HG02884 (cell line): ENCODE measurements around the gene ZNF582.
A peak's percentile ranks its signal among the peaks of the same experiment; 100 is the strongest.

Experiments
- ATAC-seq: cut with Tn5 transposase; IDR thresholded peaks from one replicate; pipeline ENCODE4 v1.9.1; 2021; ENCODE audit warnings: mild to moderate bottlenecking, moderate library complexity; ENCODE audit not compliant: unreplicated experiment

Gene ZNF582

GRCh38 chr19:56393119-56394012 lies at the start of gene ZNF582:
Gene ZNF582 (minus strand): TSS chr19:56393534. CDS start chr19:56391752, 1,782 bp downstream.
- peak; percentile 87 for ATAC-seq

GRCh38 chr19:56441206-56441792 lies 48.0 kb upstream of the ZNF582 start:
- no peak for ATAC-seq

DNA sequence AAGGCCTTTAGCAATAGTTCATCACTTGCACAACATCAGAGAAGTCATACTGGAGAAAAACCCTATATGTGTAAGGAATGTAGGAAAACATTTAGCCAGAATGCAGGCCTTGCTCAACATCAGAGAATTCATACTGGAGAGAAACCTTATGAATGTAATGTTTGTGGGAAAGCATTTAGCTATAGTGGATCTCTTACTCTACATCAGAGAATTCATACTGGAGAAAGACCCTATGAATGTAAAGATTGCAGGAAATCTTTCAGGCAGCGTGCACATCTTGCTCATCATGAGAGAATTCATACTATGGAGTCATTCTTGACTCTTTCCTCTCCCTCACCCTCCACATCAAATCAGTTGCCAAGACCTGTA lies 30.6 kb upstream of the ZNF582 start:
- ATAC-seq = no peak

DNA sequence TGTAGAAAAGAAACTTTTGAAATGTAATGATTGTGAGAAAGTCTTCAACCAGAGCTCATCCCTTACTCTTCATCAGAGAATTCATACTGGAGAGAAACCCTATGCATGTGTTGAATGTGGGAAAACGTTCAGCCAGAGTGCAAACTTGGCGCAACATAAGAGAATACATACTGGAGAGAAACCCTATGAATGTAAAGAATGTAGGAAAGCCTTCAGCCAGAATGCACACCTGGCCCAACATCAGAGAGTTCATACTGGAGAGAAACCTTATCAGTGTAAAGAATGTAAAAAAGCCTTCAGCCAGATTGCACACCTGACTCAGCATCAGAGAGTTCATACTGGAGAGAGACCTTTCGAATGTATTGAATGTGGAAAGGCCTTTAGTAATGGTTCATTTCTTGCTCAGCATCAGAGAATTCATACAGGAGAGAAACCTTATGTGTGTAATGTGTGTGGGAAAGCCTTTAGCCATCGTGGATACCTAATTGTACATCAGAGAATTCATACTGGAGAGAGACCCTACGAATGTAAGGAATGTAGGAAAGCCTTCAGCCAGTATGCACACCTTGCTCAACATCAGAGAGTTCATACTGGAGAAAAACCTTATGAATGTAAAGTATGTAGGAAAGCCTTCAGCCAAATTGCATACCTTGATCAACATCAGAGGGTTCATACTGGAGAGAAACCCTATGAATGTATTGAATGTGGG lies 30.1 kb upstream of the ZNF582 start:
- no peak for ATAC-seq

DNA sequence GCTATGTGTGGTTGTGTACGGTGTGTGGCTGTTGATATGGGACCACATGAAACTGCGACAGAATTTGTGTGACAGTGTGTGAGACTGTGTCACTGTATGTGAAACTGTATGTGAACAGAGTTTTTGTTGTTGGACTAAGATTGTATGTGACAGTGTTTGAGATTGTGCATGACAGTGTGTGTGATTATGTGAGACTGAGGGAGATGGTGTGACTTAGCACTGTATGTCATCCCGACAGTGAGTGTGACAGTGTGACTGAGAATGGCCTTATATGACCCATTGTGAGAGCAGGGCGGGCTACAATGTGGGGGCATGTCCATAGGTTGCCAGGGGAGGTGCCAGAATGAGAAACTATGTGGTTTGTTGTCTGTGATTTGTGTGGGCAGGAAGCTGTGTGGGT lies 11.7 kb upstream of the ZNF582 start:
- ATAC-seq = no peak

DNA sequence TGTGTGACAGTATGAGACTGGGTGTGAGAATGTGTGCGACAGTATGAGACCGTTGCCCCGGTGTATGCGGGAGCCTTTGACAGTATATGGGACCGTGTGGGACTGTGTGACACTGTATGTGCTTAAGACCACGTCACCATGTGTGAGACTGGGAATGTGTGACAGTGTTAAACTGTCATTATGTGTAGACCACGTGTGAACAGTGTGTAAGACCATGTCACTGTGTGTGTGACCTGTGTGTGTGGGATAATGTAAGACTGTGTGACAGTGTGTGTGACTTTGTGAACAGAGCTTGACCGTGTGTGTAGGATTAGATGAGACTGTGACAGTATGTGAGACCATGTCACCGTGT lies 11.3 kb upstream of the ZNF582 start:
- ATAC-seq = no peak

GRCh38 chr19:56403764-56404704 lies 10.7 kb upstream of the ZNF582 start, which contains the start of gene ZNF583:
Gene ZNF583 (plus strand): TSS chr19:56404332. CDS start chr19:56407115, 2,783 bp downstream.
- ATAC-seq = peak; percentile 70

DNA sequence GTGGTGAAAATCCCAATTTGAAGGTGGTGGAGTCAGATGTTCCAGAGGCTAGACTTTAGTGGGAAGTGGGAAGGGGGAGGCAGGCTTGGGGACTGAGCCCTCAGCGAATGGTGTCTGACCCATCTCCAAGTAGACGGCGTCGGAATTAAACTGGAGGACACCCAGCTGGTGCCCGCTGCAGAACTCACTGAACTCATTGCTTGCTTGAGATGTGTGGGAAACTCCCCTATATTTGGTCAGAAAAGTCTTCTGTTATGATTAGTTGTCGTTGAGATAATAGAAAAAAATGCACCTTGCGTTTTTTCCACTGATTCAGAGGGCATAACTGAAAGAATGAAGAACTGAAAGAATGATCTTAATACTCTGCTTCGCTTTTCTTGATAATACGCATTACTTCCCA lies 9.9 kb upstream of the ZNF582 start:
- no peak for ATAC-seq

- no peak for ATAC-seq
Observed at GRCh38 chr19:56400485-56400884, 7.2 kb upstream of the ZNF582 start.

- ATAC-seq = no peak
Observed at GRCh38 chr19:56398809-56399208, 5.5 kb upstream of the ZNF582 start.

GRCh38 chr19:56383826-56384605 lies 9.3 kb downstream of the ZNF582 start:
- ATAC-seq = no peak

DNA sequence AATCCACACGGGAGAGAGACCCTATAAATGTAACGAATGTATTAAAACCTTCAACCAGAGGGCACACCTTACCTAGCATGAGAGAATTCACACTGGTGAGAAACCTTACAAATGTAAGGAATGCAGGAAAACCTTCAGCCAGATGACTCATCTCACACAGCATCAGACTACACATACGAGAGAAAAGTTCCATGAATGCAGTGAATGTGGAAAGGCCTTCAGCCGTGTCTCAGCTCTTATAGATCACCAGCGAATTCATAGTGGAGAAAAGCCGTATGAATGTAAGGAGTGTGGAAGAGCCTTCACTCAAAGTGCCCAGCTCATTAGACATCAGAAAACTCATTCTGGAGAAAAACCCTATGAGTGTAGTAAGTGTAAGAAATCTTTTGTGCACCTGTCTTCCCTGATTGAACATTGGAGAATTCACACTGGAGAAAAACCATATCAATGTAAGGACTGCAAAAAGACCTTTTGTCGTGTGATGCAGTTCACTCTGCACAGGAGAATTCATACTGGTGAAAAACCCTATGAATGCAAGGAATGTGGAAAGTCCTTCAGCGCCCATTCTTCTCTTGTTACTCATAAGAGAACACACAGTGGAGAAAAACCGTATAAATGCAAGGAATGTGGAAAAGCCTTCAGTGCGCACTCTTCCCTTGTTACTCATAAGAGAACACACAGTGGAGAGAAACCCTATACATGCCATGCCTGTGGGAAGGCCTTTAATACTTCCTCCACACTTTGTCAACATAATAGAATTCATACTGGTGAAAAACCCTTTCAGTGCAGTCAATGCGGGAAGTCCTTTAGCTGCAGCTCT lies 16.0 kb downstream of the ZNF582 start:
- ATAC-seq = no peak

- ATAC-seq = no peak
Observed at GRCh38 chr19:56372281-56372680, 21.1 kb downstream of the ZNF582 start.

DNA sequence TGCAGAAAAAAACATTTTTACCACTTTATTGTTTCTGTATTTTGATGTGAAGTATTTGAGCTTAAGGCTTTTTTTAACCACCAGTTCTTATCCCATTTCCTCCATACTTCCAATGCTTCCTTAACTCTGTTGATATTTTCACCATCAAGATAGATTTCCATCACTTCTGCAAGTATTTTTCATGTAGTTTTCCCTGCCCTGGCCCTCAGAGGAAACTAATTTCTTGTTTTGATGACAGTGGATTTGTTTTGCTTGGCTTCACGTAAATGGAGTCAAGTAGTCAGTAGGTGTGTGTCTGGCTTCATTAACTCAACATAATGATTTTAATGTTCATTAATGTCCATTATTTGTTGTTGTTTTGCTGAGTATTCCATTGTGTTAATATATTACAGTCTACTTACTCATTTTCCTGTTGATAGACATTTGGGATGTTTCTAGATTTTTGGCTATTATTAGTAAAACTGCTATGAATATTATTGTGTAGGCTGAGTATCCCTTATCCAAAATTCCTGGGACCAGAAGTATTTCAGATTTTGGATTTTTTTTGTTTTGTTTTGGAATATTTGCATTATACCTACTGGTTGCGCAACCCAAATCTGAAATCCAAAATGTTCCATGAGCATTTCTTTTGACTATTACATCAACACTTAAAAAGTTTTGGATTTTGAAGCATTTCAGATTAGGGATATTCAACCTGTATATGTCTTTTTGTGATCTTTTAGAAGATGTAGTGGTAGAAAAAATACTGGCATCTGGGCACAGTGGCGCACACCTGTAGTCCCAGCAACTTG lies 23.3 kb downstream of the ZNF582 start:
- no peak for ATAC-seq

DNA sequence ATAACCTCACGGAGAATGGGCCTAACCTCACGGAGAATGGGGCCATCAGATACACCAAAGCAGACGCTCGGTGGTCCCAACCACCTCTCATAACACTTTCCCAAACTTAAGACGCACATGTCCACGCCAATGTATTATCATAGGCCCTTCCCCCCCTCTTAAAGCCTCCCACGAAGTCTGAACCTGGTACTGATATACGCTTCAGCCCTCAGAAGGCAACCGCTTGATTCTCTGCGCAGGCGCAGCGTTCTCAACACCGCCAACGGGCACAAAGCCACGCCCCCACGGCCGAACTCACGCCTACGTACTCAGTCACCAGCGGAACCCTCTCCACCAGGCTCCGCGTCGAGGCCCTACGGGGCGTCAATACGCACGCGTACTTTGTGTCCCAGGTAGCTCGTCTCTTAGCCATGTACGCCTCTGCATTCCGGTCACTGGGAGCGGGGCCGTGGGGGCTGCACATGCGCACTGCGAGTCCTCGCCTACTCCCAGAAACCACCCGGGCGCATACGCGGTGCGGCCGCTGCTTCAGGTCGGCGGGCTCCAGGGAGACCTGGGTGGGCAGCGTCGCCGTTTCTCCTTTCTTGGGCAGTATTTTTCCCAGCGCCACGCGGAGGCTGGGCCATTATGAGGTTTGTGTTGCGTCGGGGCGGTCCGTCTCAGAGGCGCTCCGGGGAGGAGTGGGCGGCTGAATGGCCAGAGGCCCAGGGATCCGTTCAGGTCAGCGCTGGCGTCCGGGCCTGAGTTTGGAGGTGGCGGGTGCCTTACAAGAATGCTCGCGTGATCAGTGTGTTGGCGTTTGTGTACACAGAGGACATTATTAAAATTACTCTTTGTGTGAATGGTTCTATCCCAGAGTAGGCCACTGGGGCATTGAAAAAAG lies 25.3 kb downstream of the ZNF582 start:
- ATAC-seq = no peak

GRCh38 chr19:56360841-56361240 lies 32.5 kb downstream of the ZNF582 start:
- ATAC-seq = no peak

DNA sequence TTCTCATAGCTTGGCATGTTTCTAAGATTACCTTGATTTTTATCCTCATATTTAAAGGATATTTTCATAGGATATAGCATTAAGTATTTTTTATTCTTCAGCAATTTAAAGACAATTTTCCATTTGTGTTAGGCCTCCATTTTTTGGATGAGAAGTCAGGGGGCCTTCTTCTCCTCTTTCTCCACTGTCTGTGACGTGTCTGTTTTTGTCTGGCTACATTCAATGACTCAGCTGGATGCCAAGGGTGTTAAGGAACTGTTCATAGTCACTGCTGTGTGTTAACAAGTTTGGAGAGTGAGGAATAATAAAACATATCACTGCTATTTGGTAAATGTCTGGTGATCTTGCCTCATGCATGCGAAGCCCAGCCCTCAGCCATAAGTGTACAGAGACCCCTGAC lies 36.4 kb downstream of the ZNF582 start:
- no peak for ATAC-seq
